ENCODE data around the gene UBALD1.

DNA sequence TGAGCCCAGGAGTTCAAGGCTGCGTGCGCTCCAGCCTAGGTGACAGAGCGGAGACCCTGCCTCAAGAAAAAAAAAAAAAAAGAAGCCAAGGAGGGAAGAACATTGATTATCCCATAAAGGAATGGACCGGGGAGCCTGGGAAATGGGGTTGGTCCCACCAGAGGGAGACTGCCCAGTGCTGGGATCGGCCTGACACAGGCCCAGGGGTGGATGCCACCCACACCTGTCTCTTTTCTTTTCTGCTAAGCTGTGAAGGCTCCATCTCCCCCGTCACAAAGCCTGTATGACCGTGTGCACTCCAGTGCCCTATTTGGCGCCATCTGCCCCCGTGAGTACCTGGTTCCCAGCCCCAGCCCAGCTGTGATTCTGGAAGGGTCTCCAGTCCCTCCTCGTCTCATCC lies 15.7 kb downstream of the UBALD1 start:
- TF ChIP-seq CTCF (IDR thresholded peaks at IDR 0.05) = no peak
- TF ChIP-seq POLR2A (IDR thresholded peaks at IDR 0.05) = no peak

All from esophagus squamous epithelium (tissue), 4 donors.